CD14-positive monocyte (primary cell): Measurements from ENCODE around the gene CUEDC2. TPM values are rescaled to one million over a fixed set of nuclear protein-coding genes. Genes with fewer than 3 reads are reported as not detected.

Experiments used
- DNase-seq, 3 donors: peaks; one replicate each; pipeline ENCODE4 v3.0.0-alpha.2; 2011 to 2022
- H2AFZ ChIP-seq: 2 replicates; pipeline ENCODE4 v1.6.0; 2012; ENCODE audit warnings: mild to moderate bottlenecking, low read depth, low read length, inconsistent platforms; ENCODE audit not compliant: insufficient read depth, poor library complexity, severe bottlenecking
- H3K27ac ChIP-seq, 2 donors: 1 replicate in 1 of 2; 2 replicates in 1 of 2; pipeline ENCODE4 v1.5.1; 2012 to 2013; ENCODE audit warnings: low read length in 2 of 2, control low read depth in 1 of 2, inconsistent platforms in 1 of 2, low read depth in 1 of 2, mild to moderate bottlenecking in 1 of 2
- H3K27me3 ChIP-seq, 2 donors: one replicate each; pipeline versions ENCODE4 v1.6.0 to v1.6.1; 2011 to 2013; ENCODE audit warnings: low read length in 2 of 2; ENCODE audit not compliant: control insufficient read depth in 2 of 2, insufficient read depth in 2 of 2
- H3K36me3 ChIP-seq, 2 donors: replicated peaks in 1 of 2; 1 replicate in 1 of 2; 2 replicates in 1 of 2; pipeline versions ENCODE4 v1.5.1 to v1.6.1; 2012 to 2013; ENCODE audit warnings: low read length in 2 of 2, control low read depth in 1 of 2, inconsistent platforms in 1 of 2, mild to moderate bottlenecking in 1 of 2; ENCODE audit not compliant: insufficient read depth in 2 of 2, control insufficient read depth in 1 of 2
- H3K4me1 ChIP-seq, 2 donors: 1 replicate in 1 of 2; 2 replicates in 1 of 2; pipeline versions ENCODE4 v1.5.1 to v1.6.1; 2012 to 2013; ENCODE audit warnings: low read length in 2 of 2, control low read depth in 1 of 2, inconsistent platforms in 1 of 2, mild to moderate bottlenecking in 1 of 2, moderate library complexity in 1 of 2; ENCODE audit not compliant: insufficient read depth in 2 of 2, control insufficient read depth in 1 of 2
- H3K4me2 ChIP-seq: replicated peaks from 2 replicates; pipeline ENCODE3; 2012; ENCODE audit warnings: low read length, moderate library complexity, mild to moderate bottlenecking; ENCODE audit not compliant: poor library complexity, severe bottlenecking; ENCODE audit errors: extremely low read depth
- H3K4me3 ChIP-seq, 3 experiments: fragments of 200-600 bp in 1 of 3; sonication (generic) in 1 of 3; replicated peaks in 1 of 3; 1 replicate in 2 of 3; 2 replicates in 1 of 3; pipeline ENCODE4 v1.5.1; 2011 to 2013; ENCODE audit warnings: low read length in 3 of 3, mild to moderate bottlenecking in 3 of 3, control low read depth in 2 of 3, low read depth in 2 of 3, inconsistent platforms in 1 of 3, moderate library complexity in 1 of 3
- H3K79me2 ChIP-seq: 2 replicates; pipeline ENCODE4 v1.6.0; 2012; ENCODE audit warnings: mild to moderate bottlenecking, control low read depth, inconsistent platforms, low read length, moderate library complexity; ENCODE audit not compliant: insufficient read depth
- H3K9ac ChIP-seq: 2 replicates; pipeline ENCODE4 v1.6.0; 2017; ENCODE audit warnings: low read length, mild to moderate bottlenecking; ENCODE audit not compliant: insufficient read depth, poor library complexity, severe bottlenecking
- H3K9me3 ChIP-seq, 2 donors: replicated peaks in 1 of 2; 1 replicate in 1 of 2; 2 replicates in 1 of 2; pipeline versions ENCODE4 v1.5.1 to v1.6.1; 2012 to 2013; ENCODE audit warnings: low read length in 2 of 2, control low read depth in 1 of 2; ENCODE audit not compliant: control insufficient read depth in 1 of 2, insufficient read depth in 1 of 2
- H4K20me1 ChIP-seq: 2 replicates; pipeline ENCODE4 v1.6.0; 2012; ENCODE audit warnings: mild to moderate bottlenecking, low read length, control low read depth, moderate library complexity; ENCODE audit not compliant: insufficient read depth
- H3K27ac Mint-ChIP-seq, 7 donors: one replicate each; pipeline ENCODE4 v1.8.0; 2020; ENCODE audit warnings: mild to moderate bottlenecking in 7 of 7, mixed read lengths in 7 of 7, moderate library complexity in 6 of 7, inconsistent platforms in 2 of 7
- H3K27me3 Mint-ChIP-seq, 3 donors: one replicate each; pipeline ENCODE4 v1.8.0; 2021 to 2022; ENCODE audit warnings: low read depth in 3 of 3, mild to moderate bottlenecking in 3 of 3, mixed read lengths in 3 of 3, moderate library complexity in 3 of 3, inconsistent platforms in 1 of 3
- H3K36me3 Mint-ChIP-seq, 2 donors: one replicate each; pipeline ENCODE4 v1.8.0; 2020; ENCODE audit warnings: mixed read lengths in 2 of 2, inconsistent platforms in 1 of 2, mild to moderate bottlenecking in 1 of 2
- H3K4me1 Mint-ChIP-seq: one replicate; pipeline ENCODE4 v1.8.0; 2020; ENCODE audit warnings: mild to moderate bottlenecking, mixed read lengths
- H3K4me3 Mint-ChIP-seq, 2 donors: one replicate each; pipeline ENCODE4 v1.8.0; 2020; ENCODE audit warnings: mild to moderate bottlenecking in 2 of 2, mixed read lengths in 2 of 2, moderate library complexity in 1 of 2
- H3K9me3 Mint-ChIP-seq, 7 donors: one replicate each; pipeline ENCODE4 v1.8.0; 2020 to 2022; ENCODE audit warnings: mixed read lengths in 7 of 7, mild to moderate bottlenecking in 6 of 7, moderate library complexity in 6 of 7, inconsistent platforms in 2 of 7
- WGBS: methylation state at CpG from one replicate; pipeline ENCODE4 v1.1.5; 2013; ENCODE audit warnings: missing lambda C conversion rate; ENCODE audit not compliant: insufficient coverage; 5-methylcytosine and 5-hydroxymethylcytosine counted together
- intact Hi-C, 2 donors: fragments of 100-400 bp; cut with micrococcal nuclease; formaldehyde crosslinking; loops; one replicate each; pipeline versions ENCODE4 v1.15.0 to v1.15.1; 2023
- polyA plus RNA-seq, 3 donors: library from polyadenylated mRNA; depleted of rRNA in 1 of 3; unstranded in 2 of 3; stranded (reverse) in 1 of 3; fragments of 300-500 nt in 2 of 3; fragments of >200 nt in 1 of 3; fragmentation: Illumina TruSeq in 2 of 3; gene quantifications; 1 replicate in 2 of 3; 2 replicates in 1 of 3; pipeline ENCODE4 v1.2.3, GENCODE V29; 2012 to 2021
- TF ChIP-seq, protein P1 (sequence below): fragments of 200-600 bp; IDR thresholded peaks from one replicate; pipeline ENCODE4 v1.8.0; 2022; ENCODE audit warnings: antibody characterized with exemption, mild to moderate bottlenecking

The CUEDC2 gene
- polyA plus RNA-seq, 3 donors, result 58.5 to 70.2 (median 66.7) TPM

DNA sequence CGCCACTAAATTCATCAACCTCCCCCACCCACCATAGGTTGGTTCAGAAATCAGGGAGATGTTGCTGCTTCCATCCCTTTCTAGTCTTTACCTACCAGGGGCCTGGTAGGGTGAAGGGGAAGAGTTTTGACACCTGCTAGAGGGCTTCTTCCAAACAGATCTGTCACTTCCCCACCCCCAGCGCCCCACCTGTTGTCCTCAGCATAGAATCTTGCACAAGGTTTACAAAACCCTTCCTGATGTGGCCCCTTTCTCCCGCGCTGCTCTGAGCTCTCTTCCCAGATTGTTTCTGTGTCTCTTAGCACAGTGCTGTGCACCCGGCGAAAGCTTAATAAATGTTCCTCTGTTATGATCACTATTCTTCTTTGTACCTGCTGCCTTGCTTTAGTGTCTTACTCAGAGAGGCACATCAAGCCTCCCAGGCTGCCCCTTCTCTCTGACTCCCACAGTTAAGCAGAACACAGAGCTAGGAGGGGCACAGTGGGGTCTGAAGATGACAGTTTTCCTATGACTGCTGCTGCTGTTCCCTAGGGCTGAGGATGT is 30.2 kb upstream of the CUEDC2 start:
- peaks cover 35% of the 10 kb centered on the region for H3K4me1 Mint-ChIP-seq
- TF ChIP-seq, protein P1, sequence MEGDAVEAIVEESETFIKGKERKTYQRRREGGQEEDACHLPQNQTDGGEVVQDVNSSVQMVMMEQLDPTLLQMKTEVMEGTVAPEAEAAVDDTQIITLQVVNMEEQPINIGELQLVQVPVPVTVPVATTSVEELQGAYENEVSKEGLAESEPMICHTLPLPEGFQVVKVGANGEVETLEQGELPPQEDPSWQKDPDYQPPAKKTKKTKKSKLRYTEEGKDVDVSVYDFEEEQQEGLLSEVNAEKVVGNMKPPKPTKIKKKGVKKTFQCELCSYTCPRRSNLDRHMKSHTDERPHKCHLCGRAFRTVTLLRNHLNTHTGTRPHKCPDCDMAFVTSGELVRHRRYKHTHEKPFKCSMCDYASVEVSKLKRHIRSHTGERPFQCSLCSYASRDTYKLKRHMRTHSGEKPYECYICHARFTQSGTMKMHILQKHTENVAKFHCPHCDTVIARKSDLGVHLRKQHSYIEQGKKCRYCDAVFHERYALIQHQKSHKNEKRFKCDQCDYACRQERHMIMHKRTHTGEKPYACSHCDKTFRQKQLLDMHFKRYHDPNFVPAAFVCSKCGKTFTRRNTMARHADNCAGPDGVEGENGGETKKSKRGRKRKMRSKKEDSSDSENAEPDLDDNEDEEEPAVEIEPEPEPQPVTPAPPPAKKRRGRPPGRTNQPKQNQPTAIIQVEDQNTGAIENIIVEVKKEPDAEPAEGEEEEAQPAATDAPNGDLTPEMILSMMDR, result no peak
- Histone ChIP-seq H3K79me2 (no peaks in the 10 kb centered on the region), H3K36me3 (no peaks in the 10 kb centered on the region), H4K20me1 (no peaks in the 10 kb centered on the region), H3K4me3 (no peak overlapping the region), H3K4me1 (peaks cover 24 to 34% of the 10 kb centered on the region in 2 donors), H2AFZ (peak overlapping the region; percentile 29), H3K27ac (no peak overlapping the region), H3K4me2 (peak overlapping the region; percentile 86), H3K9me3 (no peaks in the 10 kb centered on the region), H3K9ac (no peak overlapping the region), H3K27me3 (peaks cover 0 to 3% of the 10 kb centered on the region in 2 donors)
- peak in 1 of 3 donors; percentile 2 for DNase-seq
- no peaks in the 10 kb centered on the region for H3K9me3 Mint-ChIP-seq
- peaks cover 8 to 9% of the 10 kb centered on the region in 2 donors for H3K36me3 Mint-ChIP-seq
- WGBS, result 44% methylated on average over 5 of the region's 6 CpGs
- peak overlapping the region in 3 of 7 donors; percentile 22 to 78 (median 25) for H3K27ac Mint-ChIP-seq
- H3K27me3 Mint-ChIP-seq, result peaks cover 3 to 10% (median 10%) of the 10 kb centered on the region in 3 donors
- intact Hi-C loops, result loop anchor here (5.0 kb wide), 2 partner anchors 40 kb away; partner anchors contain the start of genes ACTR1A (in 1 of the 2), FBXL15 (in 1 of the 2) and SUFU (in 1 of the 2)
- peak overlapping the region; percentile 41 to 95 for H3K4me3 Mint-ChIP-seq

DNA sequence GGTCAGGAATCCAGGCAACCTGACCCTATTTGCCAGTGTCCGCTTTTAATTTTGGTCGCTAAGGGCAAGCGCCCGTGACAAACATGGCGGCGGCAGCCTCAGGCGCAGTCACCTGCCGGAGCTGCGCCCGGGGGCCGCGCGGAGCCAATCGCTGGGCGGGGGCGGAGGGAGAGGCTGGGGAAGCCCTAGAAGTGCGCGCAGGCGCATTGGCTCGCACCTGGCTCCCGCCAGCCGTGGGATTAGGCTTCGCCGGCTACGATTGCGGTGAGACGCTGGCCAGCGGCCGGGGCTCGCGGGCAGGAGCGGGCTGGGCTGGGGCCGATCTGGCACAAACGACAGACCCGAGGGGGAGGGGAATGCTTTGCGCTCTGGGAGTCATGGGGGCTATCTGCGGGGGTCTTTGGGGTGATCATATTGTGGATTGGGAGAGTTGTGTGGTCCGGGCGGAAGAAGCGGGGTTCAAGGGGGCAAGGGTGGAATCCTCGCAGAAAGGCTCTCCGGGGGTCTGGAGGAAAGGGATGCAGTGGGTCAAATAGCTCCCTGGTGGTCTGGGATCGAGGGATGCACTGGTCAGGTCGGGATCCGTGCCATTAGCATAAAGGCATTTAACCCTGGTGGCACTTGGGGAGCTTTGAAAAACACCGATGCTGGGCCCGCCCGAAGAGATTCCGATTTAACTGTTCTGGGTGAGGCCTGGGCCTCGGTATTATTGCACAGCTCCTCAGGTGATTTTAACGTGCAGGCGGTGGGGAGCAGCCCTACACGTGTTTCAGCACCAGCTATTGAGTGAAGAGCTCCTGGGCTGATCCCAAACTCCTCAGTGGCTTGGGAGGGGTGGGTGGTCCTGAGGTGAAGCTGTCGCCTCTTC is 29.0 kb upstream of the CUEDC2 start:
- H3K27ac Mint-ChIP-seq, result peak overlapping the region; percentile 66 to 94 (median 86)
- H3K9me3 Mint-ChIP-seq, result no peaks in the 10 kb centered on the region
- peak overlapping the region; percentile 11 to 69 for H3K27ac ChIP-seq
- no peaks in the 10 kb centered on the region for H4K20me1 ChIP-seq
- TF ChIP-seq, protein P1, result no peak
- intact Hi-C loops, result loop anchor here (5.0 kb wide), 2 partner anchors 39 to 41 kb away; partner anchors contain the start of genes ACTR1A (in 1 of the 2), FBXL15 (in 1 of the 2) and SUFU (in 1 of the 2)
- H3K27me3 Mint-ChIP-seq, result peaks cover 3 to 10% (median 10%) of the 10 kb centered on the region in 3 donors
- no peaks in the 10 kb centered on the region for H3K9me3 ChIP-seq
- WGBS, result 2% methylated on average over 54 of the region's 54 CpGs
- peak overlapping the region; percentile 89 to 95 for H3K4me3 Mint-ChIP-seq
- H2AFZ ChIP-seq, result peak overlapping the region; percentile 85
- peaks cover 38% of the 10 kb centered on the region for H3K4me1 Mint-ChIP-seq
- H3K4me3 ChIP-seq, result peak overlapping the region; percentile 32 to 76 (median 59)
- DNase-seq, result peak; percentile 80 to 94 (median 90)
- no peaks in the 10 kb centered on the region for H3K79me2 ChIP-seq
- peak overlapping the region; percentile 86 for H3K4me2 ChIP-seq
- H3K36me3 ChIP-seq, result no peaks in the 10 kb centered on the region
- peaks cover 5 to 9% of the 10 kb centered on the region in 2 donors for H3K36me3 Mint-ChIP-seq
- H3K9ac ChIP-seq, result peak overlapping the region; percentile 73
- peaks cover 28 to 35% of the 10 kb centered on the region in 2 donors for H3K4me1 ChIP-seq
- H3K27me3 ChIP-seq, result peaks cover 0 to 3% of the 10 kb centered on the region in 2 donors
